DMS153 treated with DMSO at 0.1 percent for 48 hours (cell line): ENCODE measurements around the gene AGPAT1.
"Not testable (repeated sequence)": the region's sequence is repeated elsewhere in the genome, so short reads cannot be mapped to it uniquely, and the experiment has no call there.

Experiments used
- DNase-seq: peaks from one replicate; lab custom pipeline; 2025; ENCODE audit not compliant: unreplicated experiment; lab: John Stamatoyannopoulos, UW

The AGPAT1 gene

DNA sequence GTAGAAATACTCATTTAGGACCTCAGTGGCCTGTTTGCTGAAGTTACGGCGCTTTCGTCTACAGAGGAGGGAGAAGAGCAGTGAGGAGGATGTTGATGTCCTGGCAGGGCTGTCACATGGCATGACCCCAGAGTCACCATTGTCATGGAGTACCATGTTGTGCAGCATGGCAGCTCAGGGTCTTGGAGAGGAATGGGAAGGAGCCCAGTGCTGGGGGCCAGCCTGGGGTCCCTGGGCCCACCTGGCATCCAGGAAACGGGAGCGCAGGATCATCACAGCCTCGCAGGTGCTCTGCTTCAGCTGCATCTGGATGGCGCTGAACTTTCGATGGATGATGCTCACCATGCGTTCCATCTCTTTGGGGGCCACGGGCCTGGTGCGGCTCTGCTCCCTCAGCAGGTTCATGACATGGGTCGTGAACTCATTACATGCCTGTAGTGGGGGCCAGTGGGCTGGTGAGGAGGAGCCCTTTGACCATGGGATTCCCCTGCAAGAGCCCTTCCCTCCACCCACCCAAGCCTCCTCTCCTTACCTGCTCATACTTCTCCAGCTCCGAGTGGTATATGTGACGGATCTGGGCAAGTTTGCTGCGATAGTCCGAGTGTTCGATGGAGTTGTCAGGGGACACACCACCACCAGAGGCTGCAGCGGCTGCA is 12.0 kb upstream of the AGPAT1 start:
- DNase-seq = not testable (repeated sequence)

DNA sequence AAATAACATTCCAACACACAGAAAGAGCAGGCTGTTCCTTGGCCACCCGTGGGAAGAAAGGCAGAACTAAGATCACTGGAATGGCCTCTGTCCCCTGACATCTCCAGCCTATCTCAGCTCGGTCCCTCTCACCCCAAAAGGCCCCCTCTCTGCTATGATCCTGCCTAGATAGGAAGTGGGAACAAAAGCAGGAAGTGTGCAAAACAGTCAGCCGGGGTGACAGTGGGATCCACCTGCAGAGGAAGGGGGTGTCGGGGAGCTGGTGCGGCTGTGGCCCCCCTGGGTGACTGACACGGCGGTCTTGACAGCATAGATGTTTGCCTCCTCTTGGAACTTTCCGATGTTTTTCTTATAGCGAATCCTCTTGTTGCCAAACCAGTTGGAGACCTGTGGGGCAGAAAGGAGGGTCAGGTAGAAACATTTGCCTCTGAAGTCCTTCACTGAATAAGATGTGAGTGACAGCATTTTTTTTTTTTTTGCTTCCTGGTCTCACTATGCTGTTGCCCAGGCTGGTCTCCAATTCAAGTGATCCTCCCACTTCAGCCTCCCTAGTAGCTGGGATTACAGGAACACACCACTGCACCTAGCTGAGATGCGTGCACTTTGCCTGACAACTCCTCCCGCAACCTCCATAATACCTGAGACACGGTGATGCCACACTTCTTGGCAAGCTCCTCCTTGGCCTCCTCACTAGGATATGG is 11.3 kb upstream of the AGPAT1 start:
- DNase-seq = no peak

DNA sequence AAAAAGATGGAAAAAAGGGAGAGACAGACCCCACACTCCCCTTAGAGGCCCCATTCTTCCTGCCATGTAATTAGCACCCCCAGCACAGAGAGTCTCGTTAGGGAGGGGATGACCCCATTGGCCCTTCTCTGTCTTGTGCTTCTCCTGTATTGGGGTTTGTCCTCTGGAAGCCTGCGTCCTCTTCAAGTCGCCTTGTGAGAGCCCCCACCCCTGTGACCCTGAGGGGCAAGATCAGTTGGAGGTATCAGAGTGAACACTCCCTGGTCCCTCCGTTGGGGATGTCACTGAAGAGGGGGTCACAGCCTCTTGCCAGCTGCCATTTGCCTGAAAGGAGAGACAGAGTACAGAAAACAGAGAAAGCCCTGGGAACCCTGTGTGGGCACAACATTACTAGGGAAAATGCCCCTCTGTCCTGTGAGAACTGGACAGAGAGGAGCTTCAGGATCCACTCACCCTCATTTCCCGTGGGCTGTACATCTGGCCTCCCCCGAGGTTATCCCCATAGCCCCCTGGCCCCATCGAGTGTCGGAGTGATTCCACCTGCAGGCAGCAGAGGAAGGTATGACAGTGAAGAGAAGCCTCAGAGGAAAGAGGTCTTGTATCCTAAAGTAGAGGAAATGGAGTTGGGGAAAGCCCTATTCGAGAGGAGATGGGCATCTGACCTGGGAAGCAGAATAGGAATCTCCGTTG is 10.4 kb upstream of the AGPAT1 start:
- not testable (repeated sequence) for DNase-seq

DNA sequence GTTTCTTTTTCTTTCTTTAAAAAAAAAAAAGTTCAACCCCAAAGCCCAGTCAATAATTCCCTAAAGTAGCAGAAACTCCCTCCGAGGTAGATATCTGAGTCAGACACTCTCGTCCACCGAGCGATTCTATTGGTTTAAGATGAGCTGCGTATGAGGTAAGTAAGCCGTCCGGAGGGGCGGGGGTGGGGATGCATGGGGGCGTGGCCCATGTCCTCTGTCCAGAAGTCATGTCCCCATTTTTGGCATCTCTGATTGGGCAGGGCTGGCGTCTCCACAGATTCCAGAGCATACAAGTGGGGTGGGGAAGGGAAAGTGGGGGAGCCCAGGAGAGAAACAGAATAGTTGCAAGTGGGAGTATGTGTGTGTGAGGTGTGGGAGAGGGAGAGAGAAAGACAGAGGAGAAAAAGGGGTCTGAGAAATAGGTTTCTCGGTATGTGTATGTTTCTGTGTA is 9.8 kb upstream of the AGPAT1 start:
- not testable (repeated sequence) for DNase-seq

DNA sequence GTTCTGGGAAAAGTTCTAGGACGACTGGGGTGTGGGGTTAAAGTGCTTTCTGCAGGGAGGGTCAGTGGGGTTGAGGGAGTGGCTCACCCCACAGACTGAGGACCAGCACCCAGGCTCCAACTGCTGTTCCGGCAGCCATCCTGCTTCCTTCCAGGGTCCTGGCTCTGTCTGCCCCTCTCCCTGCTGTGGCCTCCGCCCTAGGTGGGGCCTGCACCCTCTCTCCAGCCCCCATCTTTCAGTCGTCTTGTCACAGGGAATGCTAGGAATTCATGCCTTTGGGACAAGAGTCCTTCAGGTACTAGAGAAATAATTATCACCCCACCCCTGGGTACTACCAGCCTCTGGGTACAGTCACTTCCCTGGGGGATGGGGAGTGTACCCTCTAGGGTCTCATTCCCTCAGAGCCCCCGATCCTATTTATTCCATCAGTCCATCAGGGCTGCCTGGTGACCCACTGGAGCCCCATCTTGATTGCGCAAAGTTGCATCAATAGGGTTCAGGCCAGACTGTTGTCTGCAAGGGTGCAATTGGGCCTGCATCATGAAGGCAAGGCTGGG is 8.3 kb upstream of the AGPAT1 start, which contains the start of gene AGER:
TSS of gene AGER (minus strand) at position 170 of the 557 bp plus-strand sequence. CDS start at position 139, 31 bp downstream.
- no peak for DNase-seq

DNA sequence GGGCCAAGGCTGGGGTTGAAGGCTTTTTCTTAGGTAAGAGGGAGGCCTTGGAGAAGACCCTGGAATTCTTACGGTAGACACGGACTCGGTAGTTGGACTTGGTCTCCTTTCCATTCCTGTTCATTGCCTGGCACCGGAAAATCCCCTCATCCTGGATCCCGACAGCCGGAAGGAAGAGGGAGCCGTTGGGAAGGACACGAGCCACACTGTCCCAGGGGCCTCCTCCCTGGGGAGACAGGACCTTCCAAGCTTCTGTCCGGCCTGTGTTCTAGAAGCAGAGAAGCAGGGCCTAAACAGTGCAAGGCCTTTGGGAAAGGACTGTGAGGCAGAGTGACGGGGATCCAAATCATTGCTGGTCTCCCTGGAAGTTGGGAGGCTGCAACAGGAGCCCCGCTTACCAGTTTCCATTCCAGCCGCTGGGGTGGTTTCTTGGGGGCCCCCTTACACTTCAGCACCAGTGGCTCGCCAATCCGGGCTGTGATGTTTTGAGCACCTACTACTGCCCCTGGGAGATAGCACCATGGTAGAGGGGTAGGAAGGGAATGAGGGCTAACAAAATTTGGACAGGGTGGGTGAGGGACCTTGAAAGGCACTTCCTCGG is 7.7 kb upstream of the AGPAT1 start:
- no peak for DNase-seq

DNA sequence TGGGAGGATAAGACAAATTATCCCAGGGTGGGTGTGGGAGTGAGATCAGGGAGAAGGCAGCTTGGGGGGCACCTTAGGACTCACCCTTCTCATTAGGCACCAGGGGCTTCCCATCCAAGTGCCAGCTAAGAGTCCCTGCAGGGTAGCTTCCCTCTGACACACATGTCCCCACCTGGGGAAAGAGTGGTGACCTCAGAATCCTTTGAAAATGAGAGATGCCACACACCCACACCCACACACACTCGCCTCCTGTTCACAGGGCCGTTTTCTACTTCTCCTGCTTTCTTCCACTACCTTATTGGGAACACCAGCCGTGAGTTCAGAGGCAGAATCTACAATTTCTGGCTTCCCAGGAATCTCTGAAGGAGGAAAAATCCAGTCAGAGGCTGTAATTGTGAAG is 7.1 kb upstream of the AGPAT1 start:
- DNase-seq = no peak

DNA sequence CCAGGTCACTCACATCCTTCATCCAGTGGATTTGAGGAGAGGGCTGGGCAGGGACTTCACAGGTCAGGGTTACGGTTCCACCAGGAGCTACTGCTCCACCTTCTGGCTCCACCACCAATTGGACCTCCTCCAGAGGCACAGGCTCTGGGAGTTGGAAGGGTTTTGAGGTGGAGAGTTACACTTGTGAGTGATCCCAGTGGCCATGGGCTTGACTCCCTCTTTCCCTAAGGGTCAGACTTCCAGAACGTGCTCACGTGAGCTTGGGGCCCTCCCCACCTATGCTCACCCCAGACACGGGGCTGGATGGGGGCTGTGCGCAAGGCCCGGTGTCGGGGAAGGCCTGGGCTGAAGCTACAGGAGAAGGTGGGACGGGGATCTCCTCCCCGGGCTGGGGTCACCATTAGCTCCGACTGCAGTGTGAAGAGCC is 6.7 kb upstream of the AGPAT1 start:
- no peak for DNase-seq

DNA sequence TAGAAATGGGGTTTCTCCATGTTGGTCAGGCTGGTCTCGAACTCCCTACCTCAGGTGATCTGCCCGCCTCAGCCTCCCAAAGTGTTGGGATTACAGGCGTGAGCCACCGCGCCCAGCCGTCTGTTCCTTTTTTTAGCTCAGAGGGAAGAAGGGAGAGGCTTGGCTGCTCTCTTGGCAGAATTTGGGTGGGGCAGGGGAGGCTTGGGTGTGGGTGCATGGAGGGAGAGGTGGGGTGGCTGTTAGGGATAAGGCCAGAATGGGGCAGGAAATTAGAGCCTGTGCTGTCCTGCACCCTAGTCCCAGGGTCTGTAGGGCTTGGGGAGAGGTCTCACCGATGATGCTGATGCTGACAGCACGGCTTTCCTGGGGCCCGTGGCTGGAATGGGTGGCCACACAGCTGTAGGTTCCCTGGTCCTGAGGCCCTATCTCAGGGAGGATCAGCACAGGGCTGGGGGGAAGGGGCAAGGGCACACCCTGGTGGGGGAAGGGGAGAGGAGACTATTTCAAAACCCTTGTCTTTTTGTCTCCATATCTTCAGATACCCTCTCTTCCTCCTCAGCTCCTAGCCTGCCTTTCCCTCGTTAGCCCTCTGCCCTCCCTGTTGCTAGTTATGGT is 6.1 kb upstream of the AGPAT1 start:
- DNase-seq = no peak

DNA sequence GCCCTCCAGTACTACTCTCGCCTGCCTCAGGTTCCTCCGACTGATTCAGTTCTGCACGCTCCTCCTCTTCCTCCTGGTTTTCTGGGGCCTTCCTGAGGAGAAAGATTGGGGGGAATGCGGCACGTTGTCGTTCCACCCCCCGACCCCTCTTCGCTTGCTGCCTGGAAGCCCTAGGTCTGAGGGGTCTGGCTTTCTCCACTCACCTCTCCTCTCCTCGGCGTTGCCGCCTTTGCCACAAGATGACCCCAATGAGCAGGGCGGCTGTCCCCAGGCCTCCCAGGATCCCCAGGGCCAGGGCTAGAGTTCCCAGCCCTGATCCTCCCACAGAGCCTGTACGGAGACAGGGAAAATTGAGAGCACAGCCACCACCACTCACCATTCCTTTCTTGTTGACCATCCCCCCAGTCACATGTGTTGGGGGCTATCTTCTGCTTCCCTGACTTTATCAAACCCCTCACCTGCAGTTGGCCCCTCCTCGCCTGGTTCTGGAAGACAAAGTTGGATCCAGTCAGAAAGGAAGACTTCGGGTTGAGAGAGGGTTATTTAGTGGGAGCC is 5.3 kb upstream of the AGPAT1 start:
- DNase-seq = no peak

DNA sequence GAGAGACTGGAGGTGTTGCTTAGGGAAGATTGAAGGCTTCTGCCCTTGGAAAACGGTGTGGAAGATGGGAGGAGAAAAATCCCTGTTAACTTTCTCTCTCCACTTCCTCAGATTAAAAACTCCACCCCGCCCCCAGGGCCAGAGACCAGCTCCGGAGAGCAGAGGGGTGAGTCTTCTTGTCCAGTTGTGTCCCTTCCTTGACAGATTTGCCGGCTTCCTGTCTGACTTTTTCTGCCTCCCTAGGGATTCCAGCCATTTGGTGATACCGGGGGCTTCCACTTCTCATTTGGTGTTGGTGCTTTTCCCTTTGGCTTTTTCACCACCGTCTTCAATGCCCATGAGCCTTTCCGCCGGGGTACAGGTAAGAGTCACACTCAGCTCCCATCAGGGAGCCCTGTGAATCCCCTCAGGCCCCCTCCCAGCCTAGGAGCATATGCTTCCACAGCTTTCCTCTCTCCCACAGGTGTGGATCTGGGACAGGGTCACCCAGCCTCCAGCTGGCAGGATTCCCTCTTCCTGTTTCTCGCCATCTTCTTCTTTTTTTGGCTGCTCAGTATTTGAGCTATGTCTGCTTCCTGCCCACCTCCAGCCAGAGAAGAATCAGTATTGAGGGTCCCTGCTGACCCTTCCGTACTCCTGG is 4.0 kb upstream of the AGPAT1 start:
- DNase-seq = no peak

DNA sequence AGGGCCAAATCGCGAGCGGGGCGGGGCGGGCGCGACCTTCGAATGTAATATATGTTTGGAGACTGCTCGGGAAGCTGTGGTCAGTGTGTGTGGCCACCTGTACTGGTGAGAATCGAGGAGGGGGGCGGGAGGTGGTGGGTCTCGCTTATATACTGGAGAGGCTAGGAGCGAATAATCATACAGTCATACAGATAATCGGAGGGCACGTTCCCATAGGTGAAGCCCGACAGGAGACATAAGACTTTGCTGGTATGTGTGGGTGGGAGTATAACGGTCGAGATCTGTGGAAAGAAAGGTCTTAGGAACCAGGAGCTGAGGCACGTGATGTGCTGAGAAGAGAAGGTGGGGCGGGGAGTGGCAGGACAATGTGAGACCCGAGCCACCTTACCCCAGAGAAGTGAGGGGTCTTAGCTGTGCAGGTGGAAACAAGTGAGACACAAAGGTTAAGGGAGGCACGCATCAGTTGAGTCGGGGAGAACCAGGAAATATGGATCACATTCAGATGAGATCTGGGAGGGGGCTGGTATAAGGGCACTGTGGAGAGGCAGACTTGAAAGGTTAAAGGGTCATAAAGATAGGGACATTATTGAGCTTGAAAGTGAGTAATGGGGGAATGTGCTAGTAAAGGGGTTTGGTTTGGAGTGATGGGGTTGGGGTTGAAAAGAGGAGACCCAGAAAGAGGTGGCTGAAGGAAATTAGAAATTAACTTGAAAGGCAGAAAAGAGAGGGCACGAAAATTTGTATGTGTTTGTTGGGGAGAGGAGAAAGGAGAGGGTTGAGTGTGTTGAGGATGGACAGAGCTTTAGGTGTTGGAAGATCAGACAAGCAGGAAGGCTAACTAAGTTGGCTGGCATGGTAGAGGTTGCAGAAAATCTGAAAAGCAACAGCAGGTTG is 2.9 kb upstream of the AGPAT1 start:
- DNase-seq = no peak

DNA sequence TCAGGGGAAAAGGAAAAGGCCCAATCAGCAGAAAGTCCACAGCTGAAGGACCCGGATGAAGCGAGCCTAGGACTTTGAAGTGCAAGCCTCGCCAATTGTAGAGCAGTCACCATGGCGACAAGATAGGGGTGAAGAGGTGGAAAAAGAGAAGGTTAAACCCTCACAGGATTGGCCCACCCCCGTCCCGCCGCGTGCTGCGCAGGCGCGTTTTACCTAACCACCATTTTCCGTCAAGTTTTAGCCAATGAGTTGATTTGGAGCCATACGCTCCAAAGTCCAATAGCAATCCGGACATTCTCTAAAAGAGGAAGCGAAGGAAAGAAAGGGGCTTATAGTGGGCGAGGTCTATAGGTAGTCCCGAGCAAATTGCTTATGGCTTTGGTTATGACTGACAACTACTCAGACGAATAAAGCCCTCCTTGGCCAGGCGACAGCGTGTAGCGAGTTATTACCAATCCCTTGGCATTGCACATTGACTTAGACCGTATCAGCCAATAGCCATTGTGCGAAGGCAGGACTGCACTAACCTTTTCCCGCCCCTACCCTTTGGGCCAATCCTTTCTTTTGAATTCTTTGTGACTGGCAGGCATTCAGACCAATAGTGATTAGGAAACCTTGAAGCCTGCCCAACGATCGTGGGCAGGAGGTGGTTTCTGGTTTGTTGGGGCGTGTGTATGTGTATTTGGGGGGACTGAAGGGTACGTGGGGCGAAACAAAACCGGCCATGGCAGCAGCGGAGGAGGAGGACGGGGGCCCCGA is 2.1 kb upstream of the AGPAT1 start, which contains the start of gene RNF5:
TSS of gene RNF5 (plus strand) at position 618 of the 759 bp plus-strand sequence. CDS start at position 725, 107 bp downstream.
- DNase-seq = peak; percentile 99

DNA sequence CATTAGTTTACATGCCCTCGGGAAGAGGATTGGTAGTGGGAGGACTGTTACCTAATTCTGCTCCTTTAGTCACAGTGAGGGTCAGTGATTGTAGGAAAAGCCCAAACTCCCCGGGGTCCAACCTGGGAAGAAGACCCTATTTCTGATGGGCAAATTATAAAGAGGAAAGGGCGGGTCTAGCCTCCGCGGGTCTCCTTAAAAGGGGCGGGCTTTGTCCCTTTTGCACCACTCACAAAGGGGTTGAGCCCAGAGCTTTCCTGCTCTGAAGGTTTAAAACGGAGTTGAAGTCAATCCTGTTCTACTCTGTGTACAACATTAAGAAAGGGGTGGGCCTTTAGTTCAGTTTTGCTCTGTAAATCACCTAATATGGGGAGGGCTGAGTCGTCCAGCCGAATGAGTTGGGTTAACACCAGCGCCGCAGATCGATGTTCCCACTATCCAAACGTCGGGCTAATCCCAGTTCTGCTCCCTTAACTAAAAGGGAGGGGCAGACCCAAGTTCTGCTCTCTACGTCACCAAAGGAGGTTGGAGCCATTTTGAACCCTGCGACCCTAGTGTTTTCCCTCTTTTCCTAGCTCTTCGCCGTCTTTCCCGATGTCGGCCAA is 1.4 kb upstream of the AGPAT1 start:
- peak; percentile 63 for DNase-seq

DNA sequence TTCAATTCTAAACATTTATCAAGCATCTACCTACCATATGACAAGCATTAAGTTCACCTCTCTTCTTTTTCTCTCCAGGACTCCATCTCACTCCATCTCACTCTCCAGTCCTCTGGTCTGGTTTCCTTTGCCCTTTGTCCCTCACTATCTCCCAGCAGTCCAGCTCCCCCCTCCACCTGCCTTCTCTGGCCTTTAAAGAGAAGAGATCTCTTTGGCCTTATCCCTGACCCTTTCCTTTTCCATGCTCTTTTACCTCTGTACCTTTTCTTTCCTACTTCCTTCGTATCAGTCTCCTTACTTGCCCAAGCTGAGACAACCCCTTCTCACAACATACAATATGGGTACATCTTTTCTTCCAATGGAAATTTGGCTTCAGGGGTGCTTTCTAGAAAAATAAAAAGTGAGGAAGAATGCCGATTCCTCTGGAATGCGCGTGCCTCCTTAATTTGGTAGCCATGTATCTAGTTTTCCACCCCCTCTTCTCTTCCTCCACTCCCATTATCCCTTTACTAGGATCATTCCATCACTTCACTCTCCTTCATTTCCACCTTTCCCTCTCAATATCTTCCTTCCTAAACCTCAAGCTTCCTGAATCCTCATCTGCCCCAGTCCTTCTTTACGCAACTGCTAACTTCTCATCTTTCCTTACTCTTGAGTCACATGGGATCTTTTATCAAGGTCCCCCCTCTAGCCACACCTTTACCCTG is 745 bp upstream of the AGPAT1 start:
- DNase-seq = no peak

DNA sequence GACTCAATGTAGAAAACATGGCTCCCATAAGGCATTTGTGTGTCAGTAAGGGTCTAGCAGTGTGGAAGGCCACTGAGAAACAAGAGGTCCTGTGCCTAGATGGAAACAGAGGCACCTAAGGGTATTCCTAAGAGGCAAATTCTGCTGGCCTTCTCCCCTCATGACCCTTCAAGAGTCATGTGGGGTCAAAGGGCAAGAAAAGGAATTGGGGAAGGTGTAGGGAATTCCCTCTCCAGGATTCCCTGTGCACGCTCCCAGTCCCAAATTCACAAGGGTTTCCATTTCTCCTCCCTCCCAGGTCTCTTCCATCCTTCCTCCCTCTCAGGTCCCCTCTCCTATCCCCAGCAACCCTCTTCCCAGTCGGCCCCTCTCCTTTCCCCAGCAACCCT is 568 bp downstream of the AGPAT1 start:
- DNase-seq = no peak

DNA sequence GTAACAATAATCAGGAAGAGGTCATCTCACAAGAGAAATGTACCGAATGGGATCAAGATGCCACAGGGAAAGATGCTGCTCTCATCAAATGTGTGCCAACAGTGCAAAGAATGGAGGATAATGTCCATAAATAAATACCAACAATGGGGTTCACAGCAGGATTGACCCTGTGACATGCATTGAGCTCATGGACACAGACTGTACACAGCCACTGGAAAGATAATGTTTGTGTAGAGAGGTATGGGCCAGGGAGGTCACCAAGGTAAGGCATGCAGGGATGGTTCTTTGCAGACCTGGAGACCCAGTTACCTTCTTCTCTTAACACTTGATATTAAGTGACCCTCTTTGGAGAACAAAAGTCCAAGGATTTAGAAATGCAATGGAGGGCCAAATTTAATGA is 1.5 kb downstream of the AGPAT1 start:
- DNase-seq = no peak
